Neuronal stem cell (in vitro differentiated cells): ENCODE data around the gene CNTLN.
A peak's percentile ranks its signal among the peaks of the same experiment; 100 is the strongest.

Experiments
- DNase-seq: peaks from one replicate; pipeline ENCODE4 v3.0.0-alpha.2; 2013; ENCODE audit warnings: low spot score
- H2AFZ ChIP-seq: one replicate; pipeline ENCODE4 v1.6.1; 2013; ENCODE audit warnings: mild to moderate bottlenecking, low read length, inconsistent platforms
- H2AK5ac ChIP-seq: 2 replicates; pipeline ENCODE4 v1.6.1; 2013; ENCODE audit warnings: low read depth, mild to moderate bottlenecking, inconsistent platforms, low read length, moderate library complexity, mixed read lengths
- H2BK120ac ChIP-seq: 2 replicates; pipeline ENCODE4 v1.6.1; 2013; ENCODE audit warnings: low read depth, mild to moderate bottlenecking, inconsistent platforms, low read length, moderate library complexity, mixed read lengths
- H2BK12ac ChIP-seq: one replicate; pipeline ENCODE4 v1.6.1; 2013; ENCODE audit warnings: low read length, inconsistent platforms
- H2BK15ac ChIP-seq: 2 replicates; pipeline ENCODE4 v1.6.1; 2013; ENCODE audit warnings: mild to moderate bottlenecking, low read length, inconsistent platforms, mixed read lengths
- H2BK5ac ChIP-seq: one replicate; pipeline ENCODE4 v1.6.1; 2013; ENCODE audit warnings: inconsistent platforms, mild to moderate bottlenecking, low read length, moderate library complexity
- H3K14ac ChIP-seq: one replicate; pipeline ENCODE4 v1.6.1; 2013; ENCODE audit warnings: low read length, inconsistent platforms
- H3K18ac ChIP-seq: 2 replicates; pipeline ENCODE4 v1.6.1; 2013; ENCODE audit warnings: low read length, inconsistent platforms
- H3K23ac ChIP-seq: 2 replicates; pipeline ENCODE4 v1.6.1; 2013; ENCODE audit warnings: low read depth, mild to moderate bottlenecking, mixed read lengths, low read length, inconsistent platforms; ENCODE audit not compliant: poor library complexity
- H3K27ac ChIP-seq: replicated peaks from 3 replicates; pipeline ENCODE4 v1.5.1; 2013; ENCODE audit warnings: low read length, inconsistent platforms
- H3K27me3 ChIP-seq, 3 experiments: 2 replicates each; pipeline ENCODE4 v1.6.1; 2013; ENCODE audit warnings: low read length in 3 of 3, mild to moderate bottlenecking in 2 of 3, inconsistent platforms in 1 of 3, low read depth in 1 of 3, mixed read lengths in 1 of 3, moderate library complexity in 1 of 3; ENCODE audit not compliant: control insufficient read depth in 3 of 3, insufficient read depth in 3 of 3
- H3K36me3 ChIP-seq, 2 donors: replicated peaks in 1 of 2; 2 replicates each; pipeline ENCODE4 v1.6.1; 2013; ENCODE audit warnings: low read length in 2 of 2; ENCODE audit not compliant: control insufficient read depth in 2 of 2, insufficient read depth in 2 of 2
- H3K4ac ChIP-seq: 2 replicates; pipeline ENCODE4 v1.6.1; 2013; ENCODE audit warnings: inconsistent platforms, mild to moderate bottlenecking, low read length, moderate library complexity
- H3K4me1 ChIP-seq, 2 donors: 1 replicate in 1 of 2; 2 replicates in 1 of 2; pipeline ENCODE4 v1.6.1; 2013; ENCODE audit warnings: low read length in 2 of 2, low read depth in 1 of 2; ENCODE audit not compliant: control insufficient read depth in 2 of 2, insufficient read depth in 1 of 2
- H3K4me2 ChIP-seq: one replicate; pipeline ENCODE4 v1.6.1; 2013; ENCODE audit warnings: mild to moderate bottlenecking, low read length, inconsistent platforms; ENCODE audit not compliant: insufficient read depth, poor library complexity, severe bottlenecking
- H3K4me3 ChIP-seq, 2 donors: 2 replicates each; pipeline ENCODE4 v1.5.1; 2013; ENCODE audit warnings: low read length in 2 of 2, mild to moderate bottlenecking in 2 of 2, inconsistent platforms in 1 of 2, moderate library complexity in 1 of 2
- H3K79me1 ChIP-seq: one replicate; pipeline ENCODE4 v1.6.1; 2013; ENCODE audit warnings: low read depth, mild to moderate bottlenecking, inconsistent platforms, low read length, moderate library complexity
- H3K9ac ChIP-seq: one replicate; pipeline ENCODE4 v1.6.1; 2013; ENCODE audit warnings: mild to moderate bottlenecking, low read depth, low read length, inconsistent platforms; ENCODE audit not compliant: poor library complexity
- H3K9me3 ChIP-seq, 2 donors: replicated peaks in 1 of 2; 2 replicates each; pipeline versions ENCODE3 to v1.6.1; 2013; ENCODE audit warnings: low read length in 2 of 2, mild to moderate bottlenecking in 2 of 2, inconsistent platforms in 1 of 2, low read depth in 1 of 2, mixed read lengths in 1 of 2, moderate library complexity in 1 of 2; ENCODE audit not compliant: control insufficient read depth in 2 of 2, insufficient read depth in 1 of 2
- H4K8ac ChIP-seq: one replicate; pipeline ENCODE4 v1.6.1; 2013; ENCODE audit warnings: low read depth, mild to moderate bottlenecking, inconsistent platforms, low read length, moderate library complexity
- H4K91ac ChIP-seq: one replicate; pipeline ENCODE4 v1.6.1; 2013; ENCODE audit warnings: low read length, low read depth, mild to moderate bottlenecking, inconsistent platforms; ENCODE audit not compliant: poor library complexity
- WGBS, 2 donors: extraction: QIAGEN DNeasy Blood & Tissue Kit; methylation state at CpG; one replicate each; pipeline ENCODE4 v1.1.7; 2013; ENCODE audit warnings: missing lambda C conversion rate in 2 of 2, mixed read lengths in 1 of 2; ENCODE audit not compliant: insufficient read length in 2 of 2, insufficient replicate concordance in 1 of 2; ENCODE audit errors: extremely low coverage in 2 of 2; 5-methylcytosine and 5-hydroxymethylcytosine counted together

The CNTLN gene

GRCh38 chr9:17425384-17425783, 290.5 kb downstream of the CNTLN start:
- Histone ChIP-seq H3K27me3 (no peaks in the 10 kb centered on the region), H2BK12ac (no peak overlapping the region), H3K27ac (no peak overlapping the region), H4K8ac (no peak overlapping the region), H2BK15ac (no peak overlapping the region), H2BK5ac (no peak overlapping the region), H3K4ac (no peak overlapping the region), H2AK5ac (no peak overlapping the region), H3K79me1 (no peaks in the 10 kb centered on the region), H3K4me1 (peaks cover 0 to 1% of the 10 kb centered on the region in 2 donors), H3K36me3 (peaks cover 0 to 2% of the 10 kb centered on the region in 2 donors), H3K4me3 (no peak overlapping the region), H3K23ac (no peak overlapping the region), H3K14ac (no peak overlapping the region), H2BK120ac (no peak overlapping the region), H3K18ac (no peak overlapping the region), H3K9me3 (no peaks in the 10 kb centered on the region), H3K9ac (no peak overlapping the region), H2AFZ (no peak overlapping the region), H3K4me2 (no peak overlapping the region), H4K91ac (no peak overlapping the region)
- WGBS, 2 donors, result no CpG with 5 or more reads among the region's 2 CpGs
- DNase-seq, result no peak

DNA sequence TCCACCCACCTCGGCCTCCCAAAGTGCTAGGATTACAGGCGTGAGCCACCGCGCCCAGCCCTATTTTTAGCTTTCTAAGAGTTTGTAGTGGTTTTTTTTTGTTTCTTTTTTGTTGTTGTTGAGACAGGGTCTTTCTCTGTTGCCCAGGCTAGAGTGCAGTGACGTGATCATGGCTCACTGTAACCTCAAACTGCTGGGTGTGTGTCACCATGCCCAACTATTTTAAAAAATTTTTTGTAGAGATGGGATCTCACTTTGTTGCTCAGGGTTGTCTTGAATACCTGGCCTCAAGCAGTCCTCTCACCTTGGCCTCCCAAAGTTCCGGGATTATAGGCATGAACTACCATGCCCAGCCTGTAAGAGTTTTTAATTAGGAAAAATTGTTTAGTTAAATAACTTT, 298.7 kb downstream of the CNTLN start:
- no peak overlapping the region for H4K91ac ChIP-seq
- H4K8ac ChIP-seq, result no peak overlapping the region
- no peak overlapping the region for H2BK15ac ChIP-seq
- H2BK12ac ChIP-seq, result no peak overlapping the region
- H3K27me3 ChIP-seq, result no peaks in the 10 kb centered on the region
- peaks cover 0 to 6% of the 10 kb centered on the region in 2 donors for H3K9me3 ChIP-seq
- H2BK120ac ChIP-seq, result no peak overlapping the region
- H3K4me3 ChIP-seq, result no peak overlapping the region
- H3K27ac ChIP-seq, result no peak overlapping the region
- no peak overlapping the region for H2BK5ac ChIP-seq
- H3K18ac ChIP-seq, result no peak overlapping the region
- no peak overlapping the region for H3K4me2 ChIP-seq
- no peak overlapping the region for H3K23ac ChIP-seq
- no peaks in the 10 kb centered on the region for H3K4me1 ChIP-seq
- H3K4ac ChIP-seq, result no peak overlapping the region
- H2AK5ac ChIP-seq, result no peak overlapping the region
- WGBS, 2 donors, result no CpG with 5 or more reads among the region's 6 CpGs
- no peaks in the 10 kb centered on the region for H3K79me1 ChIP-seq
- no peak overlapping the region for H3K9ac ChIP-seq
- no peak for DNase-seq
- H3K36me3 ChIP-seq, result no peaks in the 10 kb centered on the region
- H2AFZ ChIP-seq, result no peak overlapping the region
- H3K14ac ChIP-seq, result no peak overlapping the region

- Histone ChIP-seq H3K18ac (no peak overlapping the region), H3K4me1 (no peaks in the 10 kb centered on the region), H3K9ac (peak overlapping the region; percentile 50), H3K27me3 (no peaks in the 10 kb centered on the region), H2BK12ac (no peak overlapping the region), H4K91ac (no peak overlapping the region), H3K4me2 (no peak overlapping the region), H3K4ac (no peak overlapping the region), H3K23ac (no peak overlapping the region), H2BK120ac (no peak overlapping the region), H2BK5ac (no peak overlapping the region), H2AFZ (no peak overlapping the region), H3K4me3 (no peak overlapping the region), H3K79me1 (no peaks in the 10 kb centered on the region), H3K14ac (no peak overlapping the region), H3K36me3 (no peaks in the 10 kb centered on the region), H2AK5ac (no peak overlapping the region), H4K8ac (no peak overlapping the region), H3K27ac (no peak overlapping the region), H3K9me3 (peaks cover 0 to 4% of the 10 kb centered on the region in 2 donors), H2BK15ac (no peak overlapping the region)
- no CpG with 5 or more reads among the region's 7 CpGs for WGBS, 2 donors
- no peak for DNase-seq
These were observed 302.0 kb downstream of the CNTLN start for GRCh38 chr9:17436854-17437253.

- Histone ChIP-seq H3K9me3 (peaks cover 0 to 4% of the 10 kb centered on the region in 2 donors), H4K91ac (no peak overlapping the region), H3K36me3 (no peaks in the 10 kb centered on the region), H2AK5ac (no peak overlapping the region), H2BK12ac (no peak overlapping the region), H3K9ac (no peak overlapping the region), H3K18ac (no peak overlapping the region), H3K14ac (no peak overlapping the region), H3K27me3 (no peaks in the 10 kb centered on the region), H4K8ac (no peak overlapping the region), H3K27ac (no peak overlapping the region), H3K4me2 (no peak overlapping the region), H3K4ac (no peak overlapping the region), H3K23ac (no peak overlapping the region), H2BK5ac (no peak overlapping the region), H2BK120ac (no peak overlapping the region), H2AFZ (no peak overlapping the region), H3K79me1 (no peaks in the 10 kb centered on the region), H2BK15ac (no peak overlapping the region), H3K4me1 (no peaks in the 10 kb centered on the region), H3K4me3 (no peak overlapping the region)
- no CpG with 5 or more reads among the region's 2 CpGs for WGBS, 2 donors
- no peak for DNase-seq
These were observed 303.0 kb downstream of the CNTLN start for GRCh38 chr9:17437813-17438212.
